ENCODE data around the gene ADCY7.
A peak's percentile ranks its signal among the peaks of the same experiment; 100 is the strongest.

ADCY7 gene

DNA sequence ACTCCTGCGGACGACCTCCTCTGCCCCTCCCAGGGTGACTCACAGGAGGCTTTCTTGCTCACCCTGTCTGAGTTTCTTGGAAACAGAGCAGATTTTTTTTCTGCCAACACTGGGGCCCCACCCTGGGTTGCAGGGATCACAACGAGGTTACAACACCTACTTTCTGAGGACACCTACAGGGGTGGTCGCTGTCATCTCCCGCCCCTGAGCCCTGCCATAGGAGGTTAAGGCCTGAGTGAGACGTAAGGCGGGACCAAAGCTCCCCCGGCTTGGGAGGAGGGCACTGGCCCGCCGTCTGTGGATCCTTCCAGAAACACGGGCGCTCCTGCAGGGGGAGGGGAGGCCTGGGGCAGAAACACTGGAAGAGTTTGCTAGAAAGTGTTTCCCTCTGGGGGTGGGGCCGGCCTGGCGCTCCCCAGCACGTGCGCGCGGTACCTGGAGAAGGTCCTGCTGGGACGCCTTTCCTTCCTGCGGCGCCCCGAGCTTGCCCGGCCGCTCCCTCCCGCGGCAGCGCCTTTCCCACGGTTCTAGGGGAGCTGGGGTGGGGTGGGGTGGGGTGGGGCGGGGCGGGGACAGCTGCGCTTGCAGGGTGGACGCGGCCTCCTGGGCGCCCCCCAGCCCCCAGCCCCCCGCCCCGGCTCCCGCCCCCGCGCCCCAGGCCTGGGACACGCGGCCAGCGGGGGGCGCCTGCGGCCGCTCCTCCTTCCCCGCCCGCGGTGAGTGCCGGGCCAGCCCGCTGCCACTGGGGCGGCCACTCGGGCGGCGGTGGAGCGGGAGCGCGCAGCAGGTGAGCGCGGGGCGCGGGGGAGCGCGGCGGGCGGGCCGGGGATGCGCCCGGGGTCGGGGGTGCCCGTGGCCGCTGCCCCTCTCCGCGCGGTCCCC, 20.7 kb upstream of the ADCY7 start:
- ATAC-seq (ENCODE audit: low read depth), result peak; percentile 81
- H3K9me3 ChIP-seq (ENCODE audit: severe bottlenecking), result no peaks in the 10 kb centered on the region
- DNase-seq (ENCODE audit: low spot score), result peak; percentile 87
- H3K27me3 ChIP-seq (ENCODE audit: insufficient read depth, poor library complexity, severe bottlenecking), result no peaks in the 10 kb centered on the region
- TF ChIP-seq, protein P1, sequence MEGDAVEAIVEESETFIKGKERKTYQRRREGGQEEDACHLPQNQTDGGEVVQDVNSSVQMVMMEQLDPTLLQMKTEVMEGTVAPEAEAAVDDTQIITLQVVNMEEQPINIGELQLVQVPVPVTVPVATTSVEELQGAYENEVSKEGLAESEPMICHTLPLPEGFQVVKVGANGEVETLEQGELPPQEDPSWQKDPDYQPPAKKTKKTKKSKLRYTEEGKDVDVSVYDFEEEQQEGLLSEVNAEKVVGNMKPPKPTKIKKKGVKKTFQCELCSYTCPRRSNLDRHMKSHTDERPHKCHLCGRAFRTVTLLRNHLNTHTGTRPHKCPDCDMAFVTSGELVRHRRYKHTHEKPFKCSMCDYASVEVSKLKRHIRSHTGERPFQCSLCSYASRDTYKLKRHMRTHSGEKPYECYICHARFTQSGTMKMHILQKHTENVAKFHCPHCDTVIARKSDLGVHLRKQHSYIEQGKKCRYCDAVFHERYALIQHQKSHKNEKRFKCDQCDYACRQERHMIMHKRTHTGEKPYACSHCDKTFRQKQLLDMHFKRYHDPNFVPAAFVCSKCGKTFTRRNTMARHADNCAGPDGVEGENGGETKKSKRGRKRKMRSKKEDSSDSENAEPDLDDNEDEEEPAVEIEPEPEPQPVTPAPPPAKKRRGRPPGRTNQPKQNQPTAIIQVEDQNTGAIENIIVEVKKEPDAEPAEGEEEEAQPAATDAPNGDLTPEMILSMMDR (IDR thresholded peaks at IDR 0.05; ENCODE audit: poor library complexity, severe bottlenecking), result peak; percentile 60
- peak overlapping the region; percentile 65 for H3K4me3 ChIP-seq (ENCODE audit: severe bottlenecking)
- H3K27ac ChIP-seq (ENCODE audit: poor library complexity, severe bottlenecking), result peak overlapping the region; percentile 65
- H3K36me3 ChIP-seq (ENCODE audit: low read depth), result no peaks in the 10 kb centered on the region
- peaks cover 7% of the 10 kb centered on the region for H3K4me1 ChIP-seq (ENCODE audit: insufficient read depth, poor library complexity, severe bottlenecking)

DNA sequence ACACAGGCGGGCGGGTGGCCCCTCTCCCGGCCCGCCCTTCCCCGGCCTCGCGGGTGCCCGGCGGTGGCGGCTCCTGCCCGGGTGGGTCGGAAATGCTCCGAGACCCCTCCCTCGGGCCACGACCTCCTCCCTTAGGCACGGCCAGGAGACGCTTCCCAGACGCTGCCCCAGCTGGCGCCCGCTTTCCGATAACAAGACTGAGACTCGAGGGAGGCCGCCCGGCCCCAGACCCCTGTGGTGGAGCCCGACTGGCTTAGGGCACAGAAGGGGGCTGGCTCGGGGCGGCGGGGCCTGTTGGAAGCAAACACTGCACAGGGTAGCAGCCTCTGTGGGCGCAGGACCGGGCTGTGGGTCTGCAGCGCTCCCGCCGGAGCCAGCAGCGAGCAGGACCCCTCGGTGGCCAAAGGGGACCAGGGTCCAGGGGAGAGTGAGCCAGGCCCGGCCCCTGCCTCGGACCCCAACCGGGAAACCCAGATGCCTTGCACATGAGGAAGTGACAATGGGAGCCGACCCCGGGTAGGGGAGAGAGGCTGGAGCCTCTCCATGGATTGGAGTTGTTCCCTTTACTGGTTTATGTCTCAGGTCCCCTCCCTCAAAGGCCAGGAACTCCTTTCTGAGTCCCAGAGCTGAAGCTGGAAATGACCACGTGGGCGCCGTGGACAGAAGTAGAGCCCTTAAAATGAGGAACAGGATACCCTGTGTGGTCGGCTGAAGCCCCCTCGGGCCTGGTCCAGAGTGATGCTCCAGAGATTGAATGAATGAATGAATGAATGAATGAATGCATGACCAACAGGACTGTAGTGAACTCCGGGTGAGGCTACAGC, 19.8 kb upstream of the ADCY7 start:
- Histone ChIP-seq H3K27ac (ENCODE audit: poor library complexity, severe bottlenecking) (peak overlapping the region; percentile 65), H3K4me3 (ENCODE audit: severe bottlenecking) (peak overlapping the region; percentile 65), H3K27me3 (ENCODE audit: insufficient read depth, poor library complexity, severe bottlenecking) (no peaks in the 10 kb centered on the region), H3K4me1 (ENCODE audit: insufficient read depth, poor library complexity, severe bottlenecking) (peaks cover 7% of the 10 kb centered on the region), H3K36me3 (ENCODE audit: low read depth) (no peaks in the 10 kb centered on the region), H3K9me3 (ENCODE audit: severe bottlenecking) (no peaks in the 10 kb centered on the region)
- ATAC-seq (ENCODE audit: low read depth) (peak; percentile 4; the same call in 2 of the 3 replicates), DNase-seq (ENCODE audit: low spot score) (no peak)
- TF ChIP-seq, protein P1 (IDR thresholded peaks at IDR 0.05; ENCODE audit: poor library complexity, severe bottlenecking), result no peak

DNA sequence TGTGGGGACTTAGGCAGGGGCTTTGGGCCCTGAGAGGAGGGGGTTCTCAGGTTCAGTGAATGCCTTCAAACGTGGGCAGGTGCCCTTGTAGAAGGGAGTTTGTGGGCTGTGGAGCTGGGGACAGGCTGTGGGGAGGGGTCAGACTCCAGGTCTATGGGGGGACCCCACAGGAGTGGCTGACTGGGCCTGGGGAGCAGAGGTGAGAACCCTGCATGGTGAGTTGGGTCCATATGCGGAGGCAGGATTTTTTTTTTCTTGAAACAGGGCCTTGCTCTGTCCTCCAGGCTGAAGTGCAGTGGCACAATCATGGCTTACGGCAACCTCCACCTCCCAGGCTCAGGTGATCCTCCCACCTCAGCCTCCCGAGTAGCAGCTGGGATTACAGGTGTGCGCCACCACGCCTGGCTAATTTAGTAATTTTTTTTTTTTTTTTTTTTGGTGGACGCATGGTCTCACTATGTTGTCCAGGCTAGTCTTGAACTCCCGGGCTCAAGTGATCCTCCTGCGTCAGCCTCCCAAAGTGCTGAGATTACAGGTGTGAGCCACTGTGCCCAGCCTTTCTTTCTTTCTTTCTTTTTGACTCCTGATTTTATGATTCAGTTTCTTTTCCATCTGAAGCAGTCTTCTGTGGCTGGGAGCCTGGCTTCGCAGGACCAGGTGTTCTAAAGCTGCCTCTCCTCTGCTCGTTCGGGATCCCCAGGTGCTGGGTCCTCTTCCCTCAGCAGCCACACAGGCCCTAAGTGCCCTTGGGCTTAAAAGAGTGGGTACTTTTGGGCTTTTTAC, 19.0 kb upstream of the ADCY7 start:
- ATAC-seq (ENCODE audit: low read depth), result no peak
- TF ChIP-seq, protein P1 (IDR thresholded peaks at IDR 0.05; ENCODE audit: poor library complexity, severe bottlenecking), result no peak
- H3K9me3 ChIP-seq (ENCODE audit: severe bottlenecking), result no peaks in the 10 kb centered on the region
- peaks cover 7% of the 10 kb centered on the region for H3K4me1 ChIP-seq (ENCODE audit: insufficient read depth, poor library complexity, severe bottlenecking)
- H3K36me3 ChIP-seq (ENCODE audit: low read depth), result no peaks in the 10 kb centered on the region
- H3K27me3 ChIP-seq (ENCODE audit: insufficient read depth, poor library complexity, severe bottlenecking), result no peaks in the 10 kb centered on the region
- no peak overlapping the region for H3K4me3 ChIP-seq (ENCODE audit: severe bottlenecking)
- no peak for DNase-seq (ENCODE audit: low spot score)
- no peak overlapping the region for H3K27ac ChIP-seq (ENCODE audit: poor library complexity, severe bottlenecking)

DNA sequence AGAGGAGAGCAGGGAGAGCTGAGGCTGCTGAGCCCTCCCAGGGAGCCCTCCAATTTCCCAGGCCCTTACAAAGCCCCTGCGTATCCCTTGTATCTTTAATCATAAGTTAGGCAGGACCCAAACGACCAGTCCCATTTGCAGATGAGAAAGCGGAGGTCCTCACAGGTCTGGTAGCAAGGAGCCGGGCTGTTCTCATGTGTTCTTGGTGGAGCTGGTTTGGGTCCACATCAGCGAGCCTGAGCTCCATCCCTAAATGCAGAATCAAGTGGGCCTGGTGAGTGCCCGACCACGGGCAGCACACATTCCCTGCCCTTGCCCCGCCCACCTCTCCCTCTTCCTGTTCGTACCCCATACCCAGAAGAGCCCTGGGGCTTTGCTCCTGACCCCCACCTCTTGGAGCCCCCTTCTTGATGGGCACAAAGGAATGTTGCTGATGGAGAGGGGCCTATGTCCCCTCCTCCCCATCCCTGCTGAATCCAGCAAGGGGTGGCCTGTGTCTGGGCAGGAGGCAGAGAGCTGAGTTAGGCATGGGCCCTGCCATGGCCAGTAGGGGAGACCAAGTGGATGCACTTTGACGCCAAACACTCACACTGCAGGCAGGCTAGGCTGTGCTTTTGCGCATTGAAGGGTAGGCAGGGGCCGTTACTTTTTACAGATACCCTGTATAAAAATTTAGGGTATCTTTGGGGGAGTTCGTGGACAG, 18.3 kb upstream of the ADCY7 start:
- no peak for ATAC-seq (ENCODE audit: low read depth)
- Histone ChIP-seq H3K27me3 (ENCODE audit: insufficient read depth, poor library complexity, severe bottlenecking) (no peaks in the 10 kb centered on the region), H3K4me1 (ENCODE audit: insufficient read depth, poor library complexity, severe bottlenecking) (peaks cover 7% of the 10 kb centered on the region), H3K36me3 (ENCODE audit: low read depth) (no peaks in the 10 kb centered on the region), H3K27ac (ENCODE audit: poor library complexity, severe bottlenecking) (no peak overlapping the region), H3K4me3 (ENCODE audit: severe bottlenecking) (no peak overlapping the region), H3K9me3 (ENCODE audit: severe bottlenecking) (no peaks in the 10 kb centered on the region)
- TF ChIP-seq, protein P1 (IDR thresholded peaks at IDR 0.05; ENCODE audit: poor library complexity, severe bottlenecking), result no peak
- DNase-seq (ENCODE audit: low spot score), result no peak

All from RWPE2 (cell line).